ENCODE results near the gene CEP55.

CEP55 gene

DNA sequence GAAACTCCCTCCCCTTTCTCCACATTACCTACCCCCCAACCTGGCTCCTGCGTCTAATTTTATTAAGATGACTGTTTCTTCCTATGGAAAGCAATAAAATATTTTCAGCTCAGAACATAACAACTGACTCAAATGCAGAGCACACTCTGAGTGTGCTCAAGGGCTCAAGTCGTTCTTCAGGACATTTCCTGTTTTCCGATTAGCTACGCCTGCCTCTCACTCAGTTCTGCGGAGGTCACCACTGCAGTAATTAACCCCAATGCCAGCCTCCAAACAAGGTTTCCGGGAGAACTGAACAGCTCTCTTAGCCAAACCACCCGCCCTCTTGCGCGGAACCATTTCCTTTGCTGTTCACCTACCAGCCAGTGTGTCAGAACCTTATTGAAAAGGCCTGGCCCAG is 33.5 kb upstream of the CEP55 start:
- no peak overlapping the region for H3K4me3 ChIP-seq (ENCODE audit: low read depth, low read length)
- no peak for TF ChIP-seq CTCF (IDR thresholded peaks at IDR 0.05; ENCODE audit: low read depth, low read length)

DNA sequence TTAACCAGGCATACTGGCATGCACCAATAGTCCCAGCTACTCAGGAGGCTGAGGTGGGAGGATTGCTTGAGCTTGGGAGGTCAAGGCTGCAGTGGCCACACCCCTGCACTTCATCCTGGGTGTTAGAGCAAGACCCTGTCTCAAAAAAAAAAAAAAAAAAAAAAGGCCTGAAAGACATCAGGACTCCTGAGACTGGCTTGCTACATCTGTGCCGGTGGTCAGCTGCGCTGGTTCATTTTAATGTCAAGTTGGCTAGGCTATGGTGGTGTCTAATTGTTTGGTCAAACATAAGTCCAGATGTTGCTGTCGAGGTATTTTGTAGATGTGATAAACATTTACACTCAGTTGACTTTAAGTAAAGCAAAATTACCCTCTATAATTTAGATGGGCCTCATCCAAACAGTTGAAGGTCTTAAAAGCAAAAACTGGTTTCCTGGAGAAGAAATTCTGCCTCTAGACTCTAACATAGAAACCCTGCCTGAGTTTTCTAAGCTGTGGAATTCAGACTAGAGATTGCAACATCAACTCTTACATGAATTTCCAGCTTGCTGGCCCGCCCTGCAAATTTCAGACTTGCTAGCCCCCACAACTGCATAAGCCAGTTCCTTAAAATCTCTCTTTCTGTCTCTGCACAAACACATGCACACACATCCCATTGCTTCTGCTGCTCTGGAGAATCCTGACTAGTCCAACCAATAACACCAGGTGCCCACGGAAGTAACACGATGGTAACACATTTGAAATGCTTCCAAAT is 32.5 kb upstream of the CEP55 start:
- H3K4me3 ChIP-seq (ENCODE audit: low read depth, low read length) = no peak overlapping the region
- no peak for TF ChIP-seq CTCF (IDR thresholded peaks at IDR 0.05; ENCODE audit: low read depth, low read length)

GRCh38 chr10:93464776-93465388 is 31.5 kb upstream of the CEP55 start:
- TF ChIP-seq CTCF (IDR thresholded peaks at IDR 0.05; ENCODE audit: low read depth, low read length) = no peak

DNA sequence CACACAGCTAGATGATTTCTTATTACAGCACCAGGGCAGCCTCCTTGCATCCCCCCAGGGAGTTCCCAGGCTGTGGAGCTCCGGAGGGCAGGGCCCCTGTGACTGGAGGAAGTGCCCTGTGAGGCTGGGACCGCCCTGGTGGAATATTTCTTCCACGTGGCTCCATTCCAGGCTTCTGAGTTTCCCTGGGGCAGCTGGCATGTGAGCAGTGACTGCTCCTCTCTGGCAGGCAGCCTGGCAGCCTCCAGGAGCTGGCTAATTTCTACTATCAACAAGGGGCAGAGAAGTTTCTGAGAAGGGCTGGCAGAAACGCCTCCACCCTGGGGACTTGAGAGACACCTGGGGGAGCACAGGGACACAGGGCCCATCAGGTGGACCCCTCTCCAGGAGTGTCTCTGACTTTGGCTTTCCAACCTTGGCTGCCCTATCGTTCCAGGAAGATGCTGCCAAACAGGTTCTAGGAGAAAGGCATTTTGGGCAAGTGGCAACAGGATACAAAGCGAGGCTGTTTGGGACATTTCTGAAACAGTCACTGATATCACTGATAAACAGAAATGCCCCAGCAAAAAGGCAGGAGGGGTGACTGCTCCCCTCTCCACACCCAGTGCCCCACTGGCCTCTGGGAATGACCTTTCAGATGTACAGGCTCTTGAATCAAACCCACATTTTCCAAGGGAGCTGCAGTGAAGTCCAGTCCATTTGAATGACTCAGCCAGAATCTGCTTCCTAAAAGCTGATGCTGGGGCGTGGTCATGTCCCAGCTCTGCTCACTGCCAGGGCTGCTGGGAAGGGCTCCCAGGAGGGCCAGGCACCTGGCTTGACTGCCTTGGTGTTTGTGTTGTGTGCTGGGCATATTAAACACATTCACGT is 30.4 kb upstream of the CEP55 start:
- no peak overlapping the region for H3K4me3 ChIP-seq (ENCODE audit: low read depth, low read length)
- TF ChIP-seq CTCF (IDR thresholded peaks at IDR 0.05; ENCODE audit: low read depth, low read length) = no peak

More at GRCh38 chr10:93464776-93465388, 31.5 kb upstream of the CEP55 start:
- H3K4me3 ChIP-seq (ENCODE audit: low read depth, low read length) = no peak overlapping the region

DNA sequence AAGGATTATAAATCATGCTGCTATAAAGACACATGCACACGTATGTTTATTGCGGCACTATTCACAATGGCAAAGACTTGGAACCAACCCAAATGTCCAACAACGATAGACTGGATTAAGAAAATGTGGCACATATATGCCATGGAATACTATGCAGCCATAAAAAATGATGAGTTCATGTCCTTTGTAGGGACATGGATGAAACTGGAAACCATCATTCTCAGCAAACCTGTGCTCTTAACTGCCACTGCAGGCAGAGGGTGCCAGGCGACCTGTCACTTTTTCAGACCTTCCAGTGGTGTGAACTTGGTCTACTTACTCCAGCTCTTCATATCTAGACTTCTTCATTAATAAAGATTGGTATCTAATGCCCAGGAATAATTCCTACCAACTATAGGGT is 28.8 kb upstream of the CEP55 start:
- H3K4me3 ChIP-seq (ENCODE audit: low read depth, low read length) = peak overlapping the region; percentile 34

DNA sequence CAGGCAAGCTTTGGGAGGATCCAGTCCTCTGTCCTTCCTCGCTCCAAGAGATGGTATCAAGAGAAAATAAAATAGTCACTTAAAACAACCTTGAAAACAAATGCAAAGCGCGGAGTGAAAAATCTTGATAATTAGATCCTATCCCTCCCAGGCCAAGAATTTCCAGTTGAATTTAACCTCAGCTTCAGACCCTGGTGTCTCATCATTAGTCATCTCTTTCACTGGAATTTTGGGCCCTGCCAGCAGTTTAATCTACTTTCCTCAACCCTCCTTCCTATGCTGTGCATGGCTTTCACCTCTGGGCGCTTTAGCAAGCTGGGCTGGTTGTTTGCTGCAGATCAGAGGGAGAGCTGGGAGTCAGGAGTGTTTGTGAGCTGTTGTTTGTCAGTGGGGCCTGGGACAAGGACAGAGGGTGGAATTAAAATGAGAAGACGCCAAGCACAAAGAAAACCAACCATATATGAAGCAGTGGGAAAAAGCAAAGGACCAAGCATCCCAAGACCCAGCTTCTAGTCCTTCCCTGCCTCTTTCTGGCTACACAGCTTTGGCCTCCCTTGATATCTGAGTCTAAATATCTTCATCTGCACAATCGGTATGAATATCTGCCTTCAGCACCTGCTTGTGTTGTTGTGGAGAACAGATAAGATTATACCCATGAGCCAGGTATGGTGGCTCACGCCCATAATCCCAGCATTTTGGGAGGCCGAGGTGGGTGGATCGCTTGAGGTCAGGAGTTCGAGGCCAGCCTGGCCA is 27.8 kb upstream of the CEP55 start:
- peak overlapping the region; percentile 34 for H3K4me3 ChIP-seq (ENCODE audit: low read depth, low read length)

More for the DNA sequence above, 27.8 kb upstream of the CEP55 start:
- no peak for TF ChIP-seq CTCF (IDR thresholded peaks at IDR 0.05; ENCODE audit: low read depth, low read length)

All from WI38 (cell line).